Stimulated activated CD8-positive, alpha-beta memory T cell treated with anti-CD3 and anti-CD28 coated beads, Interleukin-2, amount 100 ng/mL, for 1 hour (primary cell): ENCODE data around the gene NCOA5.

Experiments used
- DNase-seq, 2 donors: peaks; one replicate each; pipeline ENCODE4 v3.0.0-alpha.2; 2020; ENCODE audit warnings: low read depth in 2 of 2

The NCOA5 gene

DNA sequence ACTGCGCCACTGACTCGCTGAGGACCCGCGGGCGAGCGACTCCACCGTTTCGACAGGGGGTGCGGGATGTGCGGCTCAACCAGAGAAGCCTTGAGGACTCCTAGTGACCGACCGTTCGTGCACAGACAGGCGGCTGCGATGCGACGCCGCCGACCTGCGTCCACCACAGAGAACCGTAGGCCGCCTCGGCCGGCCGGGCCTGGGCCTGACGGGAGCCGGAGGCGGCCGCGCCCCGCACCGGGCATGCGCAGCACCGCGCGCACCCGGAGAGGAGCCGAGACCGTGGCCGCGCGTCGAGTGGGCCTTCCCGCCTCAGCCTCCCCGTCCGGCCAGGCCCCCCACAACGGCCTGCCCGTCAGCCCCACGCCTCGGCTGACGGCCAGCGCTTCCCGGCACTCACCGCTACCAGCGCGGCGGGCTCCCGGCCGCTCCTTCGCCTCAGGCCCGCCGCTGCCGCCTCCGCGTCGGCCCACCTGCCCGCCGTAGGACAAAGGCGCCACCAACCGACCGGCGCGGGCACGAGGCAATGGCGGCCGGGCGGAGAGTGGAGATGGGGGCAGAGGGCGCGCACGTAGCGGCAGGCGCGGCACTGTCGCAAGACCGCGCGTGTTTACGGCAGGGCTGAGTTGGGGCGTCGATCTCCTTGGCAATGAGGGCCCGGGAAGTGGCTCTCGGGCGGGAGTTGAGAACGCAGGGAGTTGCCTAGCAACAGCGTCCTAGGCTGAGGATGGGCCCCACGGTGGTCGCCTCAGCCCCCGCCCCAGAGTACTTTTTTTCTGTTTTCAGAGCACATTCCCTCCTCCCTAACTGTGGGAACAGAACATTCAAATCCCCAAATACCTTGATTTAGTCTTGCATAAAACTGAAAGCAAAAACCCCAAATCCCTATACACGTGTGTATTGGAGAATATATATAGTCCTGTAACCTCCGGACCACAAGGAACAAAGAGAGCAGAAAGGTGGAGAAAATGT, at the start of gene NCOA5:
TSS of gene NCOA5 (minus strand) at position 546 of the 972 bp plus-strand sequence. CDS start 10,538 bp downstream, outside the sequence.
- peak; percentile 86 to 87 for DNase-seq

DNA sequence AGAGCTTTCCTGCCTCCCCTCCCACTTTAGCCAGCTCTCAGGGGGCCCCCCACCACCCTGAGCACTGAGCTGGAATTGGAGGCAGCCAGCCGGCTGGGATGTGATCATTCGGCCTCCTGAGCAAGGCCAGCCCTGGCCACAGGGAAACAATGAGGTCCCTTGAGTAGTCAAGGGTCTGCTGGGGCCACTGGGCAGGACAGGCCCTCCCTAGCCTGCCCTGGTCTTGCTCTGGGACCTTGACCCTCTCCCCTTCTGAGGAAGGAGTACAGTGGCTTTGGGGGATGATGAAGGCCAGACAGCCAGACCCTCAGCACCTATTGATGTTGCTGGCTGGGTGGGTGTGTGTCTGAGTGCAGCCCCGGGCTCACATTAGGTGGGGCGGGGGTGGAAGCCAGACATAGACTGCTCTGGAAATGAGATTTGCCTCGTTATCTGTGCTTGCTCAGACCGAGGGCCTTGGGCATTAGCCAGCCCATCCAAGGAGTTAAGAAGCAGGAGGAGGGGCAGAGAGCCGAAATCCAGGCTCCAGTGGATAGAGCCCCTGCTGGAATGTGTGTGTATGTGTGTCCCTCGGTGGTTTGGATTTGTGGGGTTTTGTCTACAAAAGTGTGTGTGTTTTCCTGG, 49.6 kb upstream of the NCOA5 start:
- no peak for DNase-seq

DNA sequence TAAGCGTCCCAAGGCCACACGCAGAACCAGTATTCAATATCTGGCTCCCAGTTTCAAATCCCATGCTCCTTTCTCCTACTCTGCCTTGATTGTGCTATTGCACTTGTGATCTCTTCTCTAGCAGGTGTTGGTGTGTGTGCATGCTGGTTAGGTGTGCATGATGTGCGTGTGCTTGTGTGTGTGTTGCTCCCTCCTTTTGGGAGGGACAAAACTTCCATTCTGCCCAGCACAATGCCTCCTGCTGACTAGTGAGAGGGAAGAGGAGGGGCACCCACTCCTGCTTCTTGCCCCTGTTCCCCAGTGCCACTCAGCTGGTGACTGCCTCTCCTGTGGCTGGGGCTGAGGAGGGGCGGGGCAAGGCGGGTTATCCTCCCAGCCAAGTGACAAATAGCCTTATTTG, 48.1 kb upstream of the NCOA5 start:
- no peak for DNase-seq

DNA sequence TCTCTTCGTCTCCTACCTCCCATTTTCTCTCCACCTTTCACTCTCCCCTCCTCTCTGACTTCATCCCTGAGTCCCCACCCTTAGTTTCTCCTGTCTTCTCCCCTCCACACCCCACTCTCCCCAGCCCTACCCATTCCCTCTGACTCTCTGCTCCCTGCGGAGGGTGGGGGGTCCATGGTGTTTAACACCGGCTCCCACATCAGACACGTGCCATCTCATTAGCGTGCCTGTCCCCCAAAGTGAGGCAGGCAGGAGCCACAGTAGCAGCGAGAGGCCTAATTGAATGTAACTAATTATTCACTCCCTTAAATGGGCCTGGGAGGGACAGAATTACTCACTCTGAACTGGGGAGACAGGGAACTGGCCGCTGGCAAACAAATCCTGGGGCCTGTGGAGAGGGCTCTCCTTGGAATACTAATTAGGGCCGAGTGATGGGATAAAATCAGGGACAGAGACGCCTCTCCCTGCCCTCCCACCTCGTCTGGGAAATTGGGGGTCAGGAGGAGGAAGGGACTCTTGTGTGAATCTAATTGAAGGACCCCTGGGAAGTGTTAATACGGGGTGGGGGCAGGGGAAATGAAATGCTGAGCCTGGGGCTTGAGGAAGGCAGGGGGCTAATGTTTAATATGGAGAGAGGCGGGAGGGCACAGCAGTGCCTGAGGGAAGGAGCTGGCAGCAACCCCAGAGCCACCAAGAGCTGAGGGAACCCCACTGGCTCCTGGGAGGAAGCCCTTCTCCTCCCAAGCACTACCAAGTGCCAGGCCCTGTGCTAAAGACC, 46.3 kb upstream of the NCOA5 start:
- DNase-seq, result no peak

DNA sequence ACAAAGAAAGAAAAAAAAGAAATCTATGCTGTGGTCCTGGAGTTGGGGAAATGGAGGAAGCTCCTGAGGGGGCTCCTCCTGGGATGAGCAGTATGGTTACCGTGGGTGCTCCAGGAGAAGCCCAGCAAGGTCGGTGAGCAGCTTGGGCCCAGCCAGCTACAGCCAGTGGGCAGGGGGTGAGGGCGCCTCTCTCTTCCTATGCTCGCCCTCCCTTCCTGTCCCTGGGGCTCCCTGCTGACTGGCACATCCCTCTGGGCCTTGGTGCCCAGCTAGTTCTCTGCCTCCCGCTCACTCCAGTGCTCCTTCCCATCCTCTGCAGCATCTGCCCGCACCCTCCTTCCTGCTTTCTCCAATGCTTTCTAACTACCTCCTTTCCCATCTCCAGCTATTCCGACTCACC, 45.0 kb upstream of the NCOA5 start:
- DNase-seq, result no peak

DNA sequence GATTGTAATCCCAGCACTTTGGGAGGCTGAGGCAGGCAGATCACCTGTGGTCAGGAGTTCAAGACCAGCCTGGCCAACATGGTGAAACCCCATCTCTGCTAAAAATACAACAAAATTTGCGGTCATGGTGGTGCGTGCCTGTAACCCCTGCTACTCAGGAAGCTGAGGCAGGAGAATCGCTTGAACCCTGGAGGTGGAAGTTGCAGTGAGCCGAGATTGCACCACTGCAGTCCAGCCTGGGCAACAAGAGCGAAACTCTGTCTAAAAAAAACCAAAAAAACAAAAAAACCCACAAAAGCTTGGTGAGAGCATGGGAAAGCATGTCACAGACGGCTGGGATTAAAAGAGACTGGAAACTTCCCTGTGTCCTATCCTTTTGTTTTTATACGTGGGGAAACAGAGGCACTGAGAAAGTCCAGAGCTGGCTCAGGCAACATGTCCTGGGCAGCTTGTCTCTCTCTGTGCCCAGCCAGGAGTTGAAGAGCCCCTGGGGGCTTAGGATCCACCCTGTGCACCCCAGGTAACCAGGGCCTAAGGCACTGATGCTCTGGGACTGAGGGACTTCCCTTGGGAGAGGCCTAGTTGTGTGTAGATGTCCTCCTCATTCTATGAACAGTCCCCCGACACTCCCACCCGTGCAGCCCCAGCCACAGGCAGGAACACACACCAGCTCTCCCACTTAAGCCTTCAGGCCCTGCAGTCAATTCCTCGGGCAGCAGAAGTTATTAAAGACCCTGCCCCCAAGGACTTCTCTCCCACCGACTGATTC, 44.3 kb upstream of the NCOA5 start:
- DNase-seq, result no peak

DNA sequence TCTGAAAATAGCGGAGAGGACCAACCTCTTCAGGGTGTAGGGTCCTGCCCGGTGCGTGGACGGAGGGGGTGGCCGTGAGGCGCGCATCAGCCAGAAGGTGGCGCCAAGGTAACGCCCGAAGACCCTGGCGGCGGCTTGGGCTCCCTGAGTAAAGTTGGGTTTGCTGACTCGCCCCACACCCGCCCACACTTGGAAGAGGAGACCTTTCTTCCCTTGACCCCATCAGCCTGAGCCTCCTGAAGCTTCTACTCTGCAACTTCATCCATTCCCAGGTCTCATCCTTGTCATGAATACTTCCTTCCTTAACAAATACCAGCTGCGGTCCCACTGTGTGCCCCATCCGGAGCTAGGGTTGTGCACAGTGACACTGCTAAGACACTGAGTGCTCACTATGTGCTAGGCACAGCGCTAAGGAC, 43.0 kb upstream of the NCOA5 start:
- DNase-seq, result peak; percentile 23 to 29

DNA sequence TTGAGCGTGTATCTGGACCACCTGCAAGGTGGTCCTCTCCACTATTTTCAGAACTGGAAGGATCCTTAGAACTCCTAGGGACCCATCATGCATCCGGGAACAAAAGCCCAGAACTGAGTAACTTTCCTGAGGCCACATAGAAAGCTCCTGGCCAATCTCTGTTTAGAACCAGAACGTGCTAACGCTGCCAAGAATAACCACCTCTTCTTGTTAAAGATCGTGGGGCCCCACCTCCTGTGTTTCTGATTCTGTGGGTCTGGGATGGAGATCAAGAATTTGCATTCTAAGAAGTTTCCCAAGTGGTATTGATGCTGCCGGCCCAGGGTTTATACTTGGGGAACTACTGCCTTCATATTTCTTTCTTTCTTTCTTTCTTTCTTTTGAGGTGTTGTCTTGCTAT, 41.6 kb upstream of the NCOA5 start:
- DNase-seq, result no peak

DNA sequence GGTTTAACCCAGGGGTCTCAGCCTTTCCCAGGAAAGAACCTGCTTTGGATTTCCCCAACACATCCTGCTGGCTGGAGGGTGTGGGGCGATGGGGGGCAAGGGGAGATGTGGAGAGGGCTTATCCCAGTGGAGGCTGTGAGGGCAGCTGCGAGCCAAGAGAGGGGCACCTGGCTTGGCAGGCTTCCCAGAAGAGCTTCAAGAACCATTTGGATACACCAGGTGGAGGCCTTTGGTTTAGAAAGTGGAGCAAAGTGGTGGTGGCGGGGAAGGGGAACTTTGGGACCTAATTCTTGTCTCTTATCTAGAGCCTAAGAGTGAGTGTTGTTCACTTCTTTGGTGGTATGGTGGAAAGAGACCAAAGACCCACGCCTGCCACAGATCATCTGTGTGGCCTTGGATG, 40.8 kb upstream of the NCOA5 start:
- DNase-seq, result no peak

DNA sequence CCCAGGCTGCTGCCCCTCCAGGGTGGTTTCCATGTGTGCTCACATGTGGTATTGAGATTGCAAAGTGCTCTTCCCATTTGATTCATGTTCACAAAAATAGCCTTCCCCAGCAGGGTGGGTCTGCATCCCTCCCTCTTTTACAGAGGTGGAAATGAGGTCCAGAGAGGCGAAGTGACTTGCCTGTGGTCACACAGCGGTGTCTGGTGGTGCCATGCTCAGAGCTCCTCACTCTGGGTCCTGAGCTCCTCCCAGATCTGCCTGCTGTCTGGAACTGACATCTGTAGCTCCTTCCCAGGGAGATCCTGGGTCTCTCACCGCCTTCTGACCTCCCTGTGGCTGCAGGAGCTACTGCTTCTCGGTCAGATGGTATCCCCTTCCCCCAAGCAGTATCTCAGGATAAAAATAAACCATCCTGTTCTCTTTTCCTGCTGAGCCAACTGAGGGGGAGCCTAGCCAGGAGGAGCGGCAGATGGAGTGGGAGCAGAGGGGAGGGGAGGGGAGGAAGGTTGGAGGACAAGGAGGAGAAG, 40.3 kb upstream of the NCOA5 start:
- no peak for DNase-seq

DNA sequence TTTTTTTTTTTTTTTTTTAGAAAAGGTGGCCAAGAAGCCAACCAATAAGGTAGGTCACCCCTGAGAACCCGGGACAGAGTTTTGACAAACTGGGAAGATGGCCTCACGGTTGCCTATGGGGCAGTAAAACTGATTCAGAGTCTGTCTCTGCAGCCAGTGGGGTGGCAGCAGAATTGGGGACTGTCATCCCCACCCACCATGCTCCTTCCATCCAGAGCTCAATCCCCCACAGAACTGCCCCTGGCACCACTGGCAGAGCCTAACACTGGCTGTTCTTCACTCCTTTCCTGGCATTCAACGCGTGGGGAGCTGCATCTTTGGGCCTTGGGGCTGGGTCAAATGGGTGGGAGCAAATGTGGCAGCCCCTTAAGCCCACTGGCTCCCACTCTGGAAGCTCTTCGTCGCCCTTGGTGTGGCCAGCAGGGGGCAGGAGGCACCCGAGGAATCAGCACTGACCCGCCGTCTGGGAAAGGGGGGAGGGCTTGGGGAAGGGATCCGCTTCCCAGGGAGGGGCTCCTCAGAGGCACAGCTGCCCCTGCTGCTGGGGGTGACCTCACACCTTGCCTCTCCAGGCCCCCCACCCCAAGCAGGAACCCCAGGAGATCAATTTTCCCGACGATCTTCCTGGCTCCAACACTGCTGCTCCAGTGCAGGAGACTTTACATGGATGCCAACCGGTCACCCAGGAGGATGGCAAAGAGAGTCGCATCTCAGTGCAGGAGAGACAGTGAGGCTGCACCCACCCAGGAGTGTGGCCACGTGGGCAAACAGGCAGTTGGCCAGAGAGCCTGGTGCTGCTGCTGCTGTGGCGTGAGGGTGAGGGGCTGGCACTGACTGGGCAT, 38.8 kb upstream of the NCOA5 start:
- DNase-seq, result no peak

DNA sequence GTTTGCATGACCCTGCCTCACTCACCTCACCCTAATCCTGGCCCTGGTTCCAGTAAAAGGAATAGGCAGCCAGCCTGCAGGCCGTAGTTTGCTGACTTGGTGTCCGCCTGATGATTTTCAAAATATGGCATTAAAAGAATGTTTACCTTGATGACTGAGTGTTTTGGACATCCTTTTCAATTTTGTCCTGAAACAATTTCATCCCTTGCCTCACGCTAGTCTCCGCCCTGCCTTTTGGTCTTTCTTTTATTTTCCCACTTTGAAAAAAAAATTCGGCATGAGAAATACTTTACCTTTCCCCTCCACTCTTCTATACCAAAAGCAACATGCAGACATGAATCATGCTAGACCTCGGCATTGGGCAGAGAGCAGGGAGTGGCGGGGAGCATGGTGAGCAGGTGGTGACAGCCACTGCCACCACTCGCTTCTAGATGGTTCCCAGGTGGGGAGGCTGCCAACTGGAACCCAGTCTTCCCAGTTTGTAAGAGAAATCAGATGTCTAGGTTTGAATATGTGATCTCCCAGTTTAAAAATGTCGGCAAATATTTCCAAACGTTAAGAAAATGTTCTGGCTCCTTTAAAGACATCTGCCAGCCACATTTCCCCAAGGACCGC, 37.7 kb upstream of the NCOA5 start:
- DNase-seq, result no peak

DNA sequence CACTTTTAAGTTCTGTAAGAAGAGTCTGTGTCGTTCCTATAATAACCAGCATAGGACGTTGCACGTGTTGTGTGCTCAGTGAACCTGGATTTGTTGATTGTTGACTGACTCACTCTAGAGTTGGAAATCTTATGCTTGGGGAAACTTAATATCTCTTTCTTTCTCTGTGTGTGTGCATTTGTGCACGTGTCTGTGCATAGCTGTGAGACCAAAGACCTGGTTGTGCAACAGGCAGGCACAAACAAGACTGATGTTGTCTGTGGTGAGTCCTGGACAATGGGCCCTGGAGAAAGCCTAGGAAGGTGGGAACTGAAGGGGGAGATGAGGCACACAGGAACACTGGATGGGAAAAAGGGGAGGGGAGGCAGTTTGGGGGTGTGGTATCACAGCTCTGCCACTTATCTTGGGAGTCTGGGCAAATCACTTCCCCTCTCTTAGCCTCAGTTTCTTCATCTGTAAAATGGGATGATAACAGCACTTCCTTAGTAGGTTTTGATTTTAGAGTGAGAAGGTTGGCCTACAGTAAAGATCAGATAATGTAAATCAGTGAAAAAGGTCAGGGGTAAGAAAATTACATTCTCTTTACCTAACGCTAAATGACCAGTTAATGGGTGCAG, 36.8 kb upstream of the NCOA5 start:
- DNase-seq, result no peak

DNA sequence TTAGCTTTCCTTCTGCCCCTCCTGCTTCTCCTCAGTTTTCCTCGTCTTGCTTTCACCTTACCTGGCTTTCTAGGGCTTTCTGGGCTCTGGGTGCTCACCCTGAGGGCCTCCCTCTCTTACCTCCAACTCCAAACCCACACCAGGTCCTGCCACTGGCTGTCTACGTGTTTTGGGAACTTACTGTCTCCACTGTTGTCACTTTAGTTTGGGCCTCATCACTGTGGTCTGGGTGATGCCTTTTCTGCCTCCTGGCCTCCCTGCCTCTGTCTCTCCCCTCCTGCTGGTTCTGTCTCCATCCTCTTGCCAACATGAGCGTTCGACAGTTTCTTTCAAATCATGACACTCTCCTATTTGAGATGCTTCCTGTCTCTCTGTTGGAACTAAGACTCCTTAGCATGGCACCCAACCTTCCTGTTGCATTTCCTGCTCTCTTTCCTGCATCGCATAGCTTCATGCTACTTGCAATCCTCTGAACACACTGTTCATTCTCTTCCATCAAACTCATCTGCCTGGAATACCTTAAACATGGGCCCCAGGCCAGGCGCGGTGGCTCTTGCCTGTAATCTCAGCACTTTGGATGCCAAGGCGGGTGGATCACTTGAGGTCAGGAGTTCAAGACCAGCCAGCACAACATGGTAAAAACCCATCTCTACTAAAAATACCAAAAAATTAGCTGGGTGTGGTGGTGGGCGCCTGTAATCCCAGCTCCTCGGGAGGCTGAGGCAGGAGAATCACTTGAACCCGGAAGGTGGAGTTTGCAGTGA, 33.9 kb upstream of the NCOA5 start:
- no peak for DNase-seq

DNA sequence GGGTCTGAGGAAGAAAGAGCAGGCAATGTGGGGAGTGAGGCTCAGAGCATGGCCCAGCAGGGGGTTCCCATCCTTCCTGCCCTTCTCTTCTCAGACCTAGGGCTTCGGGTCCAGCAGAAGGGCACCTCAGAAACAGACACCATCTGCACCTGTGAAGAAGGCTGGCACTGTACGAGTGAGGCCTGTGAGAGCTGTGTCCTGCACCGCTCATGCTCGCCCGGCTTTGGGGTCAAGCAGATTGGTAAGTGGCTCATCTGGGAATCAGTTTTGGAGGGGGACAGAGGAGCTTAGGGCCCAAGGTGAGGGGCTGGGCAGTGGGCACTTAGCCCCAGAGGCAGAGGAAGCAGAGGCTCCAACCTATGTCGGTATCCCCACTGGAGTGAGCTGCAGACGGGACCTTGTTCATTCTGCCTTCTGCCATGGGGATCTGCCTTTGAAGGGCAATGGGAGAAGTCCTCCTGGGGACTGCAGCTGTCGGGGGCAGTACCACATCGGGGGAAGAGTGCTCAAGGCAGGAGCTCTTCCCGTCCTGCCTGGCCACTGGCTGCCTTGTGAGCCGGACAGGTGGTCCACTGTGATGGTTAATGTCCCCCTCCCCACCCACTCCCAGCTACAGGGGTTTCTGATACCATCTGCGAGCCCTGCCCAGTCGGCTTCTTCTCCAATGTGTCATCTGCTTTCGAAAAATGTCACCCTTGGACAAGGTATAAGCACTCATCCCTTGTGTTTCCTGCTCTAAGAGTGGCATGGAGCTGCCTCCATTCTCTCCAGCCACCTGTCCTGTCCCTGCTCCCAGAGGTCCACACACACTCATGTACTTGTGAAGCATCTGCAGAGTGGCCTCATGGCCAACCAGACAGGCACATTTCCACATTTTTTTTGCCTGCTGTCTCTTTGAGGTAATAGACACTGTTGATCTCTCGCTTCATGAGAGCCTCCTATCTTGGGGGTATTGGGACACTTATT, 33.0 kb upstream of the NCOA5 start:
- DNase-seq, result no peak

DNA sequence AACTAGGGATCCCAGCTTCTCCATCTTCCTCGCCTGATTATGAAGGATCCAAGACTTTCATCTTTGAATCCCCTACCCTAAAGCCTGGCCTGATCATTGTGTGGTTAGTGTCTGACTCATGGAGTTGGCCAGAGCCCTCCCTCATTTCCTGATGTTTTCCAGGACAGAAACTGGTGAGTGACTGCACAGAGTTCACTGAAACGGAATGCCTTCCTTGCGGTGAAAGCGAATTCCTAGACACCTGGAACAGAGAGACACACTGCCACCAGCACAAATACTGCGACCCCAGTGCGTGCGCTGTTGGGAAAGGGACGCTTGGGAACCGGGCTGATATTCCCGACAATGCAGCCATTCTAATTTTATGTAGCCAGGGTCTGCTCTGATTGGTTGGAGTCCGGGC, 32.3 kb upstream of the NCOA5 start:
- DNase-seq, result no peak

DNA sequence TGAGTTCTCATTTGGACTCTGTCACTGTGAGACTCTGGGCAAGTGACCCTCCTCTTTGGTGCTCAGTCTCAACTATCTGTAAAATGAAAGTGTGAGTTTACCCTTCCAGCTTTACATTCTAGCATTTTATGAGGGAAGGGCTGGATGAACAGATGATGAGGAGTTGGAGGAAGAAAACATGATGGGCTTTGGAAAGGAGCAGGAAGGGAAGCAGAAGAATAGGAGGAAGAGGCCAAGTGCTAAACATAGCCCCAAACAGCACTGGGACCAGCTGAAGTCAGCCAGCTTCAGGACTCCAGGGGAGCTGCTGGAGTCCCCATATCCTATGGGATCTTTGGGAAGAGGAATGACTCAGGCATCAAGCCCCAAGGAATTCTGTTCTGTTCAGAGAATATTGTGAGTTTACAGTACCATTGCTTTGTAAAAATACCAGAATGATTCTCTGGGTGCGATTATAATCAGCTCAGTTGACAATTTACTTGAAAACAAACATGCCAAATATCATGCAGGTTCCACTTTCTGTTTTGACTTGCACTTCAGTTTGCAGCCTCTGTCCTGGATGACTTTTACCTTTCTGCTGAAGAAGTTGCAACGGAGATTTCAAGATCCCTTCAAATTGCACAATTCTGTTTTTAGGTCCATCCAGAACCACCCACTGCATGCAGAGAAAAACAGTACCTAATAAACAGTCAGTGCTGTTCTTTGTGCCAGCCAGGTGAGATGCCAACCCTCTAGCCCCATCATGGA, 31.6 kb upstream of the NCOA5 start:
- no peak for DNase-seq
